A673 (cell line): ENCODE measurements around the gene MMP24OS.

Experiments used
- CTCF ChIP-seq: fragments of 300-800, 200-600 bp; sonication (generic); conservative IDR thresholded peaks from 2 replicates; pipeline ENCODE4 v1.5.1; 2017; ENCODE audit warnings: low read depth, mild to moderate bottlenecking, antibody characterized with exemption, low read length, moderate library complexity, mixed read lengths
- EZH2 ChIP-seq: fragments of 200-600 bp; sonication (generic); IDR thresholded peaks from 2 replicates; pipeline ENCODE4 v1.6.1; 2017; ENCODE audit warnings: borderline replicate concordance, low read depth, mild to moderate bottlenecking, mixed read lengths, antibody characterized with exemption, low read length; ENCODE audit not compliant: poor library complexity, severe bottlenecking

DNA sequence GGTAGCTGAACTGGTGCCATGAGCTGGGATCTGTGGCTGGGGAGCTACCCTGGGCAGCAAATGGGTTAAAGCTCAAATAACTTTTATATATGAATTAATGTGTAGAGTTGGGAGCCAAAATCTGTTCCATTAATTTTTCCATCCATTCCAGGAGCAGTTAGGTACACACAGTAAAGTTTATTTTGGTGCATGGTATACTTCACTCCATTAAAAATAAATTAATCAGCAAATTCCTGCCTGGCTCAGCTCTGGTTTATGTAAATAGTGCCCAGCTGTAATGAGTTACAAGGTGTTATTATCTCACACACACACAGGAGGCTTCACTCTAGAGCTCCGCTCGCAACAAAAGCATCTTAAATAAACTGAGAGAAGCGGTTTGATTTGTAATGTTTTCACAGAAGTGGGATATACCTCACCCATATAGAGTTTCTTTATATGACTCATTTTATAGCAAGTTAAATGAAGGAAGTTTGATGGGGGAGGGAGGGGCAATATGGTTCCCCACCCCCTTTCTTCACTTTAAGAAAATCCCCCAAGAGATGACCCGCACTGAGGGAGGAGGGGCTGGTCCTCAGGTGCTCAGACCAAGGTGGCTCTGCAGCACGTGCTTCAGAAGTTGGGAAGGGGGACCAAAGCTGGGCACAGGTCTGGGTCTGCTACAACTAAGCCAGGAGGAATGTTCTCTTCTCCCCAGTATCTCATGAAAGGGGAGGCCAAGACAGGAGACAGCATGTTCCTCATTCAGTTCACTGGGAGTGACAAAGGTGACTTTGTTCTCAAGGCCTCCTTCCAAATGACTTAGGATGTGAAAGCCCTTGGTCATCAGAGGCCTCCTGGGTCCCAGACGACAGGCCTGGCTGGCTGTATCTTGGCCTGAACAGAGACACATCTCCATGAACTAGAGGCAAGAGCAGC, 24.8 kb upstream of the MMP24OS start:
- TF ChIP-seq EZH2 (no peak), CTCF (no peak)
